ENCODE measurements around the gene EEF2K. TPM values are rescaled to one million over a fixed set of nuclear protein-coding genes. Genes with fewer than 3 reads are reported as not detected.

The EEF2K gene
- total RNA-seq, 2 experiments from 2014 or later: 10.1 to 13.2 TPM

- no peak overlapping the region for H3K27ac ChIP-seq (ENCODE audit: low read depth in 1 of 2, low read length in 2 of 2)
- peak; percentile 32 for ATAC-seq (ENCODE audit: poor library complexity)
- peaks cover 32% of the 10 kb centered on the region for H3K36me3 ChIP-seq (ENCODE audit: insufficient read depth, low read length)
- ChIA-PET CTCF (interaction anchor here (0.6 kb wide), 1 partner anchor 1042 kb away, joined by 4 read pairs; no protein-coding TSS in a partner anchor), POLR2A (no interaction called here)
- intact Hi-C loops (cut with DNase I, micrococcal nuclease): no loop called here
- peak in 3 of 14 experiments; percentile 2 to 17 (median 11) for DNase-seq
- Mint-ChIP-seq H3K4me3 (no peak overlapping the region), H3K9me3 (no peaks in the 10 kb centered on the region), H3K36me3 (ENCODE audit: low read depth) (peaks cover 59% of the 10 kb centered on the region), H3K27me3 (no peaks in the 10 kb centered on the region), H3K27ac (no peak overlapping the region), H3K4me1 (ENCODE audit: low read depth) (peaks cover 19% of the 10 kb centered on the region)
- no peaks in the 10 kb centered on the region for H3K27me3 ChIP-seq (ENCODE audit: control insufficient read depth in 1 of 2, insufficient read depth in 2 of 2, low read length in 2 of 2)
- no peak overlapping the region for H3K4me3 ChIP-seq (ENCODE audit: low read length)
- peaks cover 32% of the 10 kb centered on the region for H3K4me1 ChIP-seq (ENCODE audit: insufficient read depth, low read length)
- TF ChIP-seq, protein P1, sequence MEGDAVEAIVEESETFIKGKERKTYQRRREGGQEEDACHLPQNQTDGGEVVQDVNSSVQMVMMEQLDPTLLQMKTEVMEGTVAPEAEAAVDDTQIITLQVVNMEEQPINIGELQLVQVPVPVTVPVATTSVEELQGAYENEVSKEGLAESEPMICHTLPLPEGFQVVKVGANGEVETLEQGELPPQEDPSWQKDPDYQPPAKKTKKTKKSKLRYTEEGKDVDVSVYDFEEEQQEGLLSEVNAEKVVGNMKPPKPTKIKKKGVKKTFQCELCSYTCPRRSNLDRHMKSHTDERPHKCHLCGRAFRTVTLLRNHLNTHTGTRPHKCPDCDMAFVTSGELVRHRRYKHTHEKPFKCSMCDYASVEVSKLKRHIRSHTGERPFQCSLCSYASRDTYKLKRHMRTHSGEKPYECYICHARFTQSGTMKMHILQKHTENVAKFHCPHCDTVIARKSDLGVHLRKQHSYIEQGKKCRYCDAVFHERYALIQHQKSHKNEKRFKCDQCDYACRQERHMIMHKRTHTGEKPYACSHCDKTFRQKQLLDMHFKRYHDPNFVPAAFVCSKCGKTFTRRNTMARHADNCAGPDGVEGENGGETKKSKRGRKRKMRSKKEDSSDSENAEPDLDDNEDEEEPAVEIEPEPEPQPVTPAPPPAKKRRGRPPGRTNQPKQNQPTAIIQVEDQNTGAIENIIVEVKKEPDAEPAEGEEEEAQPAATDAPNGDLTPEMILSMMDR (IDR thresholded peaks at IDR 0.05): no peak
- no peaks in the 10 kb centered on the region for H3K9me3 ChIP-seq (ENCODE audit: control insufficient read depth in 1 of 2, insufficient read depth in 1 of 2, low read length in 2 of 2)
Measured at GRCh38 chr16:22262460-22262859, 56.4 kb downstream of the EEF2K start.

- Histone ChIP-seq H3K4me1 (ENCODE audit: insufficient read depth, low read length) (peaks cover 32% of the 10 kb centered on the region), H3K27me3 (ENCODE audit: control insufficient read depth in 1 of 2, insufficient read depth in 2 of 2, low read length in 2 of 2) (no peaks in the 10 kb centered on the region), H3K4me3 (ENCODE audit: low read length) (no peak overlapping the region), H3K27ac (ENCODE audit: low read depth in 1 of 2, low read length in 2 of 2) (no peak overlapping the region), H3K9me3 (ENCODE audit: control insufficient read depth in 1 of 2, insufficient read depth in 1 of 2, low read length in 2 of 2) (no peaks in the 10 kb centered on the region), H3K36me3 (ENCODE audit: insufficient read depth, low read length) (peaks cover 23% of the 10 kb centered on the region)
- H3K4me3 Mint-ChIP-seq: no peak overlapping the region
- TF ChIP-seq, protein P1 (IDR thresholded peaks at IDR 0.05): no peak
- DNase-seq (peak in 4 of 14 experiments; percentile 10 to 30 (median 14)), ATAC-seq (ENCODE audit: poor library complexity) (no peak)
- ChIA-PET CTCF (interaction anchor here (0.7 kb wide), 1 partner anchor 32 kb away, joined by 3 read pairs; no protein-coding TSS in a partner anchor), POLR2A (no interaction called here)
- intact Hi-C loops (cut with DNase I, micrococcal nuclease): no loop called here
- H3K4me1 Mint-ChIP-seq (ENCODE audit: low read depth): peaks cover 19% of the 10 kb centered on the region
- peak overlapping the region; percentile 66 for H3K27ac Mint-ChIP-seq
- no peaks in the 10 kb centered on the region for H3K27me3 Mint-ChIP-seq
- H3K36me3 Mint-ChIP-seq (ENCODE audit: low read depth): peaks cover 47% of the 10 kb centered on the region
- no peaks in the 10 kb centered on the region for H3K9me3 Mint-ChIP-seq
Measured at GRCh38 chr16:22264786-22265185, 58.7 kb downstream of the EEF2K start.

DNA sequence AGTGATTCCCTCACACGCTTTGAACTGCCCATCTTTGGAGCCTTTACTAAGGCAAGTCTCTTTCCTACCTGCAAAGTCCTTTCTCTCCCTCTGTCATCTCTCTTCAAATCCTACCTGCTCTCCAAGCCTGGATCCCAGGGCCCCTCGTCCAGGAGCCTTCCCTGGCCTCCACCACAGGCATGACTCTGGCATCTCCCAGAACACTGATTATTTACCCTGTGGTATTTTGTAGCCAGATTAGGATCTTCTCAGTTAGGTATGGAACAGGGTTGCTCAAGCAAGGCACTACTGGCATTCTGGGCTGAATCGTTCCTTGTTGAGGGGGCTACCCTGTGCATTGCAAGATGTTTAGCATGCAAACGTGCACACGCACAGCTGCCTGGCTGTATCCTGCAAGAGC, 59.3 kb downstream of the EEF2K start:
- Histone ChIP-seq H3K4me3 (ENCODE audit: low read length) (no peak overlapping the region), H3K9me3 (ENCODE audit: control insufficient read depth in 1 of 2, insufficient read depth in 1 of 2, low read length in 2 of 2) (no peaks in the 10 kb centered on the region), H3K4me1 (ENCODE audit: insufficient read depth, low read length) (peaks cover 32% of the 10 kb centered on the region), H3K27me3 (ENCODE audit: control insufficient read depth in 1 of 2, insufficient read depth in 2 of 2, low read length in 2 of 2) (no peaks in the 10 kb centered on the region), H3K27ac (ENCODE audit: low read depth in 1 of 2, low read length in 2 of 2) (no peak overlapping the region), H3K36me3 (ENCODE audit: insufficient read depth, low read length) (peaks cover 21% of the 10 kb centered on the region)
- H3K27me3 Mint-ChIP-seq: no peaks in the 10 kb centered on the region
- POLR2A ChIA-PET: no interaction called here
- ATAC-seq (ENCODE audit: poor library complexity) (no peak), DNase-seq (no peak)
- intact Hi-C loops (cut with DNase I, micrococcal nuclease): no loop called here
- CTCF ChIA-PET: interaction anchor here (1.4 kb wide), 1 partner anchor 32 kb away, joined by 3 read pairs; the partner anchor contains the start of gene POLR3E
- peak overlapping the region; percentile 66 for H3K27ac Mint-ChIP-seq
- H3K4me1 Mint-ChIP-seq (ENCODE audit: low read depth): peaks cover 19% of the 10 kb centered on the region
- peaks cover 47% of the 10 kb centered on the region for H3K36me3 Mint-ChIP-seq (ENCODE audit: low read depth)
- TF ChIP-seq, protein P1 (IDR thresholded peaks at IDR 0.05): no peak
- no peaks in the 10 kb centered on the region for H3K9me3 Mint-ChIP-seq
- no peak overlapping the region for H3K4me3 Mint-ChIP-seq
